Neural progenitor cell (in vitro differentiated cells): ENCODE data around the gene FAM163B. TPM values are rescaled to one million over a fixed set of nuclear protein-coding genes. Genes with fewer than 3 reads are reported as not detected.

Experiments
- DNase-seq: peaks from one replicate; pipeline ENCODE4 v3.0.0-alpha.2; 2016; ENCODE audit warnings: low spot score
- H2AFZ ChIP-seq: fragments of 200-600 bp; sonication (generic); replicated peaks from 2 replicates; pipeline ENCODE4 v1.6.1; 2016; ENCODE audit warnings: antibody characterized with exemption
- H3F3A ChIP-seq: fragments of 200-600 bp; sonication (generic); 2 replicates; pipeline ENCODE4 v1.6.1; 2016; ENCODE audit warnings: antibody characterized with exemption, low read depth
- H3K27ac ChIP-seq: fragments of 200-600 bp; sonication (generic); 2 replicates; pipeline ENCODE4 v1.5.1; 2016; ENCODE audit warnings: mild to moderate bottlenecking
- H3K27me3 ChIP-seq: fragments of 200-600 bp; sonication (generic); 2 replicates; pipeline ENCODE4 v1.6.1; 2016; ENCODE audit warnings: mild to moderate bottlenecking, moderate library complexity
- H3K36me3 ChIP-seq: fragments of 200-600 bp; sonication (generic); 2 replicates; pipeline ENCODE4 v1.5.1; 2016
- H3K4me1 ChIP-seq: fragments of 200-600 bp; sonication (generic); 2 replicates; pipeline ENCODE4 v1.6.1; 2016; ENCODE audit warnings: mixed run types
- H3K4me2 ChIP-seq: fragments of 200-600 bp; sonication (generic); 2 replicates; pipeline ENCODE4 v1.6.1; 2016
- H3K4me3 ChIP-seq: fragments of 200-600 bp; sonication (generic); 2 replicates; pipeline ENCODE4 v1.5.1; 2016
- H3K79me2 ChIP-seq: fragments of 200-600 bp; sonication (generic); 2 replicates; pipeline ENCODE4 v1.6.1; 2016; ENCODE audit warnings: low read depth
- H3K9ac ChIP-seq: fragments of 200-600 bp; sonication (generic); 2 replicates; pipeline ENCODE4 v1.6.1; 2016
- H3K9me3 ChIP-seq: fragments of 200-600 bp; sonication (generic); 2 replicates; pipeline ENCODE4 v1.5.1; 2016; ENCODE audit warnings: low read depth
- H4K20me1 ChIP-seq: fragments of 200-600 bp; sonication (generic); 2 replicates; pipeline ENCODE4 v1.6.1; 2016; ENCODE audit warnings: low read depth
- H3K27ac Mint-ChIP-seq: 3 replicates; pipeline ENCODE4 v1.8.0; 2021; ENCODE audit warnings: mixed read lengths
- H3K27me3 Mint-ChIP-seq: 2 replicates; pipeline ENCODE4 v1.8.0; 2022; ENCODE audit warnings: low read depth, mild to moderate bottlenecking, inconsistent platforms, moderate library complexity, mixed read lengths; ENCODE audit not compliant: insufficient read depth
- H3K36me3 Mint-ChIP-seq: 3 replicates; pipeline ENCODE4 v1.8.0; 2021; ENCODE audit warnings: mixed read lengths
- H3K4me1 Mint-ChIP-seq: 3 replicates; pipeline ENCODE4 v1.8.0; 2021; ENCODE audit warnings: mixed read lengths
- H3K4me3 Mint-ChIP-seq: 3 replicates; pipeline ENCODE4 v1.8.0; 2021; ENCODE audit warnings: mild to moderate bottlenecking, moderate library complexity, mixed read lengths
- H3K9me3 Mint-ChIP-seq: 3 replicates; pipeline ENCODE4 v1.8.0; 2020; ENCODE audit warnings: mixed read lengths
- CTCF ChIP-seq: fragments of 200-600 bp; sonication (generic); IDR thresholded peaks from 2 replicates; pipeline ENCODE4 v1.5.1; 2017; ENCODE audit warnings: antibody characterized with exemption, mild to moderate bottlenecking
- EZH2 ChIP-seq: fragments of 200-600 bp; sonication (generic); IDR thresholded peaks from 2 replicates; pipeline ENCODE4 v1.6.1; 2017; ENCODE audit warnings: antibody characterized with exemption, mild to moderate bottlenecking, moderate library complexity
- EZH2phosphoT487 ChIP-seq: fragments of 200-600 bp; sonication (generic); IDR thresholded peaks from 2 replicates; pipeline ENCODE4 v1.6.1; 2017; ENCODE audit warnings: antibody characterized with exemption
- total RNA-seq: library from RNA; depleted of rRNA; stranded (reverse); fragments of >200 nt; gene quantifications from 2 replicates; pipeline ENCODE4 v1.2.3, GENCODE V29; 2015; ENCODE audit warnings: low replicate concordance

FAM163B gene
- total RNA-seq, 1 donor from 2014 or later = not detected

GRCh38 chr9:133569121-133569785 lies 39.9 kb downstream of the FAM163B start:
- Histone ChIP-seq H3K4me3 (no peak overlapping the region), H3K9ac (no peak overlapping the region), H2AFZ (no peak overlapping the region), H3K27me3 (no peaks in the 10 kb centered on the region), H4K20me1 (no peaks in the 10 kb centered on the region), H3K79me2 (no peaks in the 10 kb centered on the region), H3F3A (no peaks in the 10 kb centered on the region), H3K4me1 (peaks cover 9% of the 10 kb centered on the region), H3K4me2 (no peak overlapping the region), H3K9me3 (no peaks in the 10 kb centered on the region), H3K27ac (no peak overlapping the region), H3K36me3 (no peaks in the 10 kb centered on the region)
- peaks cover 8% of the 10 kb centered on the region for H3K27me3 Mint-ChIP-seq
- DNase-seq = no peak
- H3K36me3 Mint-ChIP-seq = no peaks in the 10 kb centered on the region
- no peaks in the 10 kb centered on the region for H3K9me3 Mint-ChIP-seq
- no peak overlapping the region for H3K4me3 Mint-ChIP-seq
- no peak overlapping the region for H3K27ac Mint-ChIP-seq
- peaks cover 28% of the 10 kb centered on the region for H3K4me1 Mint-ChIP-seq
- TF ChIP-seq CTCF (no peak), EZH2phosphoT487 (no peak), EZH2 (no peak)

- Histone ChIP-seq H4K20me1 (no peaks in the 10 kb centered on the region), H3K9ac (no peak overlapping the region), H3K4me3 (no peak overlapping the region), H3K36me3 (no peaks in the 10 kb centered on the region), H3K27ac (no peak overlapping the region), H3K79me2 (no peaks in the 10 kb centered on the region), H3K9me3 (no peaks in the 10 kb centered on the region), H2AFZ (no peak overlapping the region), H3K27me3 (no peaks in the 10 kb centered on the region), H3K4me1 (peaks cover 9% of the 10 kb centered on the region), H3F3A (no peaks in the 10 kb centered on the region), H3K4me2 (no peak overlapping the region)
- TF ChIP-seq EZH2phosphoT487 = no peak
- TF ChIP-seq EZH2 = no peak
- TF ChIP-seq CTCF = no peak
- Mint-ChIP-seq H3K27ac (no peak overlapping the region), H3K4me1 (peaks cover 32% of the 10 kb centered on the region), H3K4me3 (no peak overlapping the region), H3K36me3 (no peaks in the 10 kb centered on the region), H3K9me3 (no peaks in the 10 kb centered on the region), H3K27me3 (peaks cover 7% of the 10 kb centered on the region)
- DNase-seq = no peak
Measured at GRCh38 chr9:133568186-133568585, 41.0 kb downstream of the FAM163B start.

- H3K36me3 ChIP-seq = no peaks in the 10 kb centered on the region
- peaks cover 9% of the 10 kb centered on the region for H3K4me1 ChIP-seq
- no peaks in the 10 kb centered on the region for H3K9me3 ChIP-seq
- no peak for DNase-seq
- H4K20me1 ChIP-seq = no peaks in the 10 kb centered on the region
- no peaks in the 10 kb centered on the region for H3K36me3 Mint-ChIP-seq
- H3K4me3 Mint-ChIP-seq = no peak overlapping the region
- no peak overlapping the region for H3K4me3 ChIP-seq
- no peak overlapping the region for H3K27ac Mint-ChIP-seq
- peaks cover 4% of the 10 kb centered on the region for H3K27me3 Mint-ChIP-seq
- no peaks in the 10 kb centered on the region for H3F3A ChIP-seq
- H3K27ac ChIP-seq = no peak overlapping the region
- no peak overlapping the region for H3K4me2 ChIP-seq
- TF ChIP-seq CTCF = no peak
- no peak for TF ChIP-seq EZH2
- TF ChIP-seq EZH2phosphoT487 = no peak
- H3K79me2 ChIP-seq = no peaks in the 10 kb centered on the region
- no peaks in the 10 kb centered on the region for H3K9me3 Mint-ChIP-seq
- H2AFZ ChIP-seq = no peak overlapping the region
- peaks cover 32% of the 10 kb centered on the region for H3K4me1 Mint-ChIP-seq
- no peaks in the 10 kb centered on the region for H3K27me3 ChIP-seq
- no peak overlapping the region for H3K9ac ChIP-seq
Measured at GRCh38 chr9:133566817-133567216, 42.4 kb downstream of the FAM163B start.
